NCI-H446 treated with DMSO at 0.1 percent for 48 hours (cell line): ENCODE data around the gene ENAH.
A peak's percentile ranks its signal among the peaks of the same experiment; 100 is the strongest.
"Not testable (repeated sequence)": the region's sequence is repeated elsewhere in the genome, so short reads cannot be mapped to it uniquely, and the experiment has no call there.

ENCODE experiments used
- DNase-seq: peaks from one replicate; lab custom pipeline; 2025; lab: John Stamatoyannopoulos, UW

ENAH gene

GRCh38 chr1:225644666-225645065 lies 8.3 kb downstream of the ENAH start:
- no peak for DNase-seq

GRCh38 chr1:225642177-225642576 lies 10.7 kb downstream of the ENAH start:
- DNase-seq, result no peak

- no peak for DNase-seq
Measured at GRCh38 chr1:225638853-225639252, 14.1 kb downstream of the ENAH start.

- DNase-seq, result no peak
Measured at GRCh38 chr1:225637651-225638199, 15.2 kb downstream of the ENAH start.

- not testable (repeated sequence) for DNase-seq
Measured at GRCh38 chr1:225636992-225637391, 15.9 kb downstream of the ENAH start.

GRCh38 chr1:225635649-225636048 lies 17.3 kb downstream of the ENAH start:
- DNase-seq, result no peak

GRCh38 chr1:225632836-225633235 lies 20.1 kb downstream of the ENAH start:
- not testable (repeated sequence) for DNase-seq

GRCh38 chr1:225631021-225631663 lies 21.8 kb downstream of the ENAH start:
- DNase-seq, result peak; percentile 20

- no peak for DNase-seq
Measured at GRCh38 chr1:225629483-225629882, 23.4 kb downstream of the ENAH start.

- not testable (repeated sequence) for DNase-seq
Measured at GRCh38 chr1:225628794-225629193, 24.1 kb downstream of the ENAH start.

GRCh38 chr1:225627304-225627947 lies 25.5 kb downstream of the ENAH start:
- DNase-seq, result no peak

GRCh38 chr1:225626698-225627097 lies 26.2 kb downstream of the ENAH start:
- no peak for DNase-seq

- peak; percentile 51 for DNase-seq
Measured at GRCh38 chr1:225617956-225618355, 35.0 kb downstream of the ENAH start.

- no peak for DNase-seq
Measured at GRCh38 chr1:225617479-225617878, 35.4 kb downstream of the ENAH start.

- not testable (repeated sequence) for DNase-seq
Measured at GRCh38 chr1:225615403-225615790, 37.5 kb downstream of the ENAH start.

GRCh38 chr1:225613006-225613405 lies 39.9 kb downstream of the ENAH start:
- no peak for DNase-seq

GRCh38 chr1:225612287-225612686 lies 40.6 kb downstream of the ENAH start:
- DNase-seq, result no peak

GRCh38 chr1:225611537-225612223 lies 41.2 kb downstream of the ENAH start:
- no peak for DNase-seq

GRCh38 chr1:225610539-225610938 lies 42.4 kb downstream of the ENAH start:
- DNase-seq, result no peak

- no peak for DNase-seq
Measured at GRCh38 chr1:225608014-225608796, 44.7 kb downstream of the ENAH start.

- DNase-seq, result no peak
Measured at GRCh38 chr1:225607355-225607754, 45.6 kb downstream of the ENAH start.
